HCT116 (cell line): ENCODE data around the gene NUP42.

ENCODE experiments used
- EZH2 ChIP-seq: fragments of 200-600 bp; sonication (generic); IDR thresholded peaks from 2 replicates; pipeline ENCODE4 v1.6.1; 2017; ENCODE audit warnings: antibody characterized with exemption, mixed run types
- POLR2AphosphoS5 ChIP-seq: IDR thresholded peaks from 2 replicates; pipeline ENCODE4 v1.6.1; 2011; ENCODE audit warnings: mild to moderate bottlenecking, low read depth, low read length, moderate library complexity
- SP1 ChIP-seq: IDR thresholded peaks from 2 replicates; pipeline ENCODE4 v1.6.1; 2012; ENCODE audit warnings: low read depth
- TF ChIP-seq, protein P1 (sequence below), 3 experiments: fragments of 200-600 bp in 1 of 3; sonication (generic) in 1 of 3; IDR thresholded peaks in 2 of 3; conservative IDR thresholded peaks in 1 of 3; 2 replicates each; pipeline ENCODE4 v1.5.1; 2012 to 2017; ENCODE audit warnings: low read depth in 2 of 3, low read length in 2 of 3, antibody characterized with exemption in 1 of 3, borderline replicate concordance in 1 of 3, control low read depth in 1 of 3, mild to moderate bottlenecking in 1 of 3, mixed read lengths in 1 of 3, mixed run types in 1 of 3, moderate library complexity in 1 of 3; ENCODE audit not compliant: insufficient read depth in 1 of 3

DNA sequence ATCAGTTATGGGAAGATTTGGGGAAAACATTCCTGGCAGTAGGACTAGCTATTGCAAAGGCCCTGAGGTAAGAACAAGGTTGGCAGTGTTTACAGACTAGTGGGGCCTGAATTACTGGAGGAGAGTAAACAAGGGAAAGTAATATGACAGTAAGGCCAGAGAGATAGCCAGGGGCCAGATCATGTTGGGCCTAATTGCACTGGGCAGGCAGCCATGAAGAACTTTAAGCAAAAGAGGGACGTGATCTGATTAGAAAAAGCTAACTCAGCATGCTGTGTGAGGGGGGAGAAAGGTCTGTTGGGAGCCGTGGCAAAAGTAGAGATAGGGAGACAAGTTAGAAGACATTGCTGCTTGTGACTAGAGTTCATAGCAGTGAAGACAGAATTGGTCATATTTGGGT is 9.2 kb downstream of the NUP42 start:
- TF ChIP-seq POLR2AphosphoS5 (no peak), SP1 (no peak), EZH2 (no peak)
- TF ChIP-seq, protein P1, sequence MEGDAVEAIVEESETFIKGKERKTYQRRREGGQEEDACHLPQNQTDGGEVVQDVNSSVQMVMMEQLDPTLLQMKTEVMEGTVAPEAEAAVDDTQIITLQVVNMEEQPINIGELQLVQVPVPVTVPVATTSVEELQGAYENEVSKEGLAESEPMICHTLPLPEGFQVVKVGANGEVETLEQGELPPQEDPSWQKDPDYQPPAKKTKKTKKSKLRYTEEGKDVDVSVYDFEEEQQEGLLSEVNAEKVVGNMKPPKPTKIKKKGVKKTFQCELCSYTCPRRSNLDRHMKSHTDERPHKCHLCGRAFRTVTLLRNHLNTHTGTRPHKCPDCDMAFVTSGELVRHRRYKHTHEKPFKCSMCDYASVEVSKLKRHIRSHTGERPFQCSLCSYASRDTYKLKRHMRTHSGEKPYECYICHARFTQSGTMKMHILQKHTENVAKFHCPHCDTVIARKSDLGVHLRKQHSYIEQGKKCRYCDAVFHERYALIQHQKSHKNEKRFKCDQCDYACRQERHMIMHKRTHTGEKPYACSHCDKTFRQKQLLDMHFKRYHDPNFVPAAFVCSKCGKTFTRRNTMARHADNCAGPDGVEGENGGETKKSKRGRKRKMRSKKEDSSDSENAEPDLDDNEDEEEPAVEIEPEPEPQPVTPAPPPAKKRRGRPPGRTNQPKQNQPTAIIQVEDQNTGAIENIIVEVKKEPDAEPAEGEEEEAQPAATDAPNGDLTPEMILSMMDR (IDR thresholded peaks at IDR 0.05 in 2 of 3, conservative IDR thresholded peaks at IDR 0.05 in 1 of 3; ENCODE audit: borderline replicate concordance in 1 of 3, insufficient read depth in 1 of 3, low read depth in 2 of 3, low read length in 2 of 3): no peak
